Small intestine (tissue), 7 donors: Measurements from ENCODE around the gene ANKS3. TPM values are rescaled to one million over a fixed set of nuclear protein-coding genes. Genes with fewer than 3 reads are reported as not detected.

Source experiments
- DNase-seq, 2 donors: peaks; one replicate each; pipeline versions ENCODE4 v3.0.0 to v3.0.0-alpha.2; 2013
- FAIRE-seq: peaks from 2 replicates; lab custom pipeline; 2012; peaks lifted over from hg19 to GRCh38; lab: Jason Lieb, UNC
- H3K27ac ChIP-seq, 3 donors: one replicate each; pipeline ENCODE4 v1.5.1; 2013; ENCODE audit warnings: low read length in 2 of 3, mild to moderate bottlenecking in 2 of 3, control low read depth in 1 of 3, inconsistent platforms in 1 of 3, low read depth in 1 of 3, moderate library complexity in 1 of 3
- H3K27me3 ChIP-seq, 3 donors: one replicate each; pipeline ENCODE4 v1.6.1; 2013; ENCODE audit warnings: low read length in 3 of 3, inconsistent platforms in 1 of 3; ENCODE audit not compliant: control insufficient read depth in 3 of 3, insufficient read depth in 3 of 3
- H3K36me3 ChIP-seq, 3 donors: one replicate each; pipeline ENCODE4 v1.6.1; 2013; ENCODE audit warnings: low read length in 3 of 3, inconsistent platforms in 1 of 3, low read depth in 1 of 3, mild to moderate bottlenecking in 1 of 3, moderate library complexity in 1 of 3; ENCODE audit not compliant: control insufficient read depth in 3 of 3, insufficient read depth in 2 of 3
- H3K4me1 ChIP-seq, 3 donors: one replicate each; pipeline ENCODE4 v1.6.1; 2013; ENCODE audit warnings: low read length in 2 of 3, inconsistent platforms in 1 of 3, low read depth in 1 of 3, mild to moderate bottlenecking in 1 of 3, moderate library complexity in 1 of 3; ENCODE audit not compliant: control insufficient read depth in 3 of 3, insufficient read depth in 2 of 3
- H3K4me3 ChIP-seq, 3 donors: one replicate each; pipeline ENCODE4 v1.5.1; 2013; ENCODE audit warnings: low read length in 3 of 3, control low read depth in 1 of 3, inconsistent platforms in 1 of 3, low read depth in 1 of 3, mild to moderate bottlenecking in 1 of 3, moderate library complexity in 1 of 3
- H3K9me3 ChIP-seq, 2 donors: one replicate each; pipeline ENCODE4 v1.6.1; 2013; ENCODE audit warnings: low read depth in 1 of 2, low read length in 1 of 2; ENCODE audit not compliant: control insufficient read depth in 2 of 2, insufficient read depth in 1 of 2
- WGBS, 3 donors: extraction: QIAGEN DNeasy Blood & Tissue Kit; methylation state at CpG; one replicate each; pipeline ENCODE4 v1.1.7; 2013; 5-methylcytosine and 5-hydroxymethylcytosine counted together
- polyA plus RNA-seq, 4 donors: library from polyadenylated mRNA; stranded (reverse) in 3 of 4; unstranded in 1 of 4; fragments of 200-250 nt in 3 of 4; fragments of 120-200 nt in 1 of 4; gene quantifications; one replicate each; pipeline versions ENCODE4 v1.2.1 to v1.2.3, GENCODE V29; 2013
- donor health status: healthy with polysubstance abuse.
- donor health status: control.
- donor health status: control.
- donor health status: Bipolar disorder and iron deficiency.
- donor health status: healthy.

The ANKS3 gene
- polyA plus RNA-seq, 4 donors, result 11.6 to 16.9 (median 13.8) TPM

GRCh38 chr16:4684058-4684715, 49.9 kb downstream of the ANKS3 start:
- no peak overlapping the region for H3K27ac ChIP-seq
- no peak overlapping the region for H3K4me3 ChIP-seq
- peaks cover 0 to 14% (median 0%) of the 10 kb centered on the region in 3 donors for H3K4me1 ChIP-seq
- H3K27me3 ChIP-seq, result no peaks in the 10 kb centered on the region
- no peak for FAIRE-seq
- no peak for DNase-seq
- 95 to 96% (median 96%) methylated on average over 23 of the region's 23 CpGs for WGBS, 3 donors
- H3K9me3 ChIP-seq, result no peaks in the 10 kb centered on the region
- H3K36me3 ChIP-seq, result peaks cover 16 to 100% (median 34%) of the 10 kb centered on the region in 3 donors

GRCh38 chr16:4683255-4684057, 50.6 kb downstream of the ANKS3 start:
- Histone ChIP-seq H3K4me3 (no peak overlapping the region), H3K4me1 (peaks cover 0 to 21% (median 2%) of the 10 kb centered on the region in 3 donors), H3K27me3 (no peaks in the 10 kb centered on the region), H3K27ac (no peak overlapping the region), H3K36me3 (peaks cover 16 to 100% (median 32%) of the 10 kb centered on the region in 3 donors), H3K9me3 (no peaks in the 10 kb centered on the region)
- DNase-seq (no peak), FAIRE-seq (no peak)
- WGBS, 3 donors, result 88 to 92% (median 91%) methylated on average over 16 to 17 of the region's 17 CpGs

GRCh38 chr16:4682616-4683254, 51.3 kb downstream of the ANKS3 start:
- DNase-seq (peak; percentile 28 to 81), FAIRE-seq (no peak)
- WGBS, 3 donors, result 76 to 84% (median 81%) methylated on average over 35 to 36 of the region's 36 CpGs
- Histone ChIP-seq H3K36me3 (peaks cover 16 to 100% (median 32%) of the 10 kb centered on the region in 3 donors), H3K9me3 (no peaks in the 10 kb centered on the region), H3K27me3 (no peaks in the 10 kb centered on the region), H3K4me1 (peaks cover 0 to 29% (median 2%) of the 10 kb centered on the region in 3 donors), H3K27ac (no peak overlapping the region), H3K4me3 (no peak overlapping the region)

- FAIRE-seq, result no peak
- peaks cover 16 to 100% (median 34%) of the 10 kb centered on the region in 3 donors for H3K36me3 ChIP-seq
- DNase-seq, result no peak
- H3K4me3 ChIP-seq, result no peak overlapping the region
- no peaks in the 10 kb centered on the region for H3K9me3 ChIP-seq
- peaks cover 0 to 35% (median 2%) of the 10 kb centered on the region in 3 donors for H3K4me1 ChIP-seq
- H3K27ac ChIP-seq, result no peak overlapping the region
- no peaks in the 10 kb centered on the region for H3K27me3 ChIP-seq
- WGBS, 3 donors, result 83 to 93% (median 91%) methylated on average over 26 of the region's 26 CpGs
Observed at GRCh38 chr16:4682084-4682591, 51.9 kb downstream of the ANKS3 start.

GRCh38 chr16:4681471-4682083, 52.5 kb downstream of the ANKS3 start:
- DNase-seq, result no peak
- 91 to 95% (median 94%) methylated on average over 39 of the region's 39 CpGs for WGBS, 3 donors
- Histone ChIP-seq H3K4me3 (no peak overlapping the region), H3K36me3 (peaks cover 11 to 100% (median 30%) of the 10 kb centered on the region in 3 donors), H3K9me3 (no peaks in the 10 kb centered on the region), H3K4me1 (peaks cover 0 to 40% (median 2%) of the 10 kb centered on the region in 3 donors), H3K27me3 (no peaks in the 10 kb centered on the region), H3K27ac (no peak overlapping the region)
- FAIRE-seq, result no peak

- Histone ChIP-seq H3K27ac (peak overlapping the region; percentile 11 to 94 (median 94)), H3K4me1 (peaks cover 0 to 47% (median 2%) of the 10 kb centered on the region in 3 donors), H3K4me3 (peak overlapping the region in 2 of 3 donors; percentile 8 to 24), H3K36me3 (peaks cover 11 to 100% (median 29%) of the 10 kb centered on the region in 3 donors), H3K27me3 (no peaks in the 10 kb centered on the region), H3K9me3 (no peaks in the 10 kb centered on the region)
- FAIRE-seq (no peak), DNase-seq (no peak)
- WGBS, 3 donors, result 59 to 90% (median 68%) methylated on average over 25 to 26 of the region's 26 CpGs
Observed at GRCh38 chr16:4680673-4681470, 53.2 kb downstream of the ANKS3 start.

- FAIRE-seq, result no peak
- DNase-seq, result peak in 1 of 2 donors; percentile 75
- peaks cover 11 to 100% (median 22%) of the 10 kb centered on the region in 3 donors for H3K36me3 ChIP-seq
Observed at GRCh38 chr16:4679850-4680636, 54.0 kb downstream of the ANKS3 start.

More at GRCh38 chr16:4679850-4680636, 54.0 kb downstream of the ANKS3 start:
- H3K27me3 ChIP-seq, result no peaks in the 10 kb centered on the region
- 15 to 61% (median 29%) methylated on average over 41 to 47 of the region's 47 CpGs for WGBS, 3 donors
- H3K27ac ChIP-seq, result peak overlapping the region; percentile 78 to 94 (median 94)
- peaks cover 0 to 53% (median 2%) of the 10 kb centered on the region in 3 donors for H3K4me1 ChIP-seq
- no peaks in the 10 kb centered on the region for H3K9me3 ChIP-seq
- H3K4me3 ChIP-seq, result peak overlapping the region in 2 of 3 donors; percentile 8 to 24
